GM12878 (cell line): ENCODE measurements around the gene S100A6. TPM values are rescaled to one million over a fixed set of nuclear protein-coding genes. Genes with fewer than 3 reads are reported as not detected.

Experiments
- ATAC-seq: fragments of 200-7000 bp; cut with Tn5 transposase; 3 replicates; pipeline ENCODE4 v1.9.1; 2020; ENCODE audit warnings: mild to moderate bottlenecking, moderate library complexity
- BruUV-seq: library from RNA; stranded (reverse); fragments of 400-500 nt; replicated peaks from 2 replicates; lab custom pipeline; 2021; lab: Mats Ljungman, UMichigan
- CTCF ChIA-PET: fragments of 300-600 bp; sonication (Branson Sonifier 250); formaldehyde crosslinking; extraction: SDS; loops from one replicate; lab custom pipeline; 2021; ENCODE audit warnings: inconsistent platforms; lab: Yijun Ruan, JAX
- POLR2A ChIA-PET: fragments of 350-600 bp; formaldehyde crosslinking; extraction: SDS; loops from one replicate; lab custom pipeline; 2021; ENCODE audit warnings: inconsistent platforms; lab: Charles Lee
- RAD21 ChIA-PET: fragments of 300-600 bp; sonication (Branson Sonifier 250); formaldehyde crosslinking; loops from one replicate; lab custom pipeline; 2023; ENCODE audit warnings: antibody characterized with exemption; ENCODE audit not compliant: unreplicated experiment; lab: Charles Lee
- SMC1A ChIA-PET: fragments of 300-600 bp; sonication (Branson Sonifier 250); formaldehyde crosslinking; loops from one replicate; lab custom pipeline; 2023; ENCODE audit not compliant: unreplicated experiment, uncharacterized antibody; lab: Charles Lee
- DNase-seq: peaks from one replicate; pipeline ENCODE4 v3.0.0-alpha.2; 2011; ENCODE audit warnings: low read depth, low spot score
- FAIRE-seq: peaks from 3 replicates; lab custom pipeline; 2011; peaks lifted over from hg19 to GRCh38; lab: Jason Lieb, UNC
- H2AFZ ChIP-seq: 2 replicates; pipeline ENCODE4 v1.6.0; 2011; ENCODE audit warnings: low read depth, low read length, control low read depth; ENCODE audit not compliant: control insufficient read depth
- H3K27ac ChIP-seq: 2 replicates; pipeline ENCODE4 v1.5.1; 2011; ENCODE audit warnings: control low read depth; ENCODE audit not compliant: control insufficient read depth, insufficient read depth
- H3K27me3 ChIP-seq, 2 experiments: replicated peaks in 1 of 2; 2 replicates each; pipeline versions ENCODE4 v1.6.0 to v1.6.1; 2011; ENCODE audit warnings: low read length in 1 of 2; ENCODE audit not compliant: control insufficient read depth in 2 of 2, insufficient read depth in 2 of 2
- H3K36me3 ChIP-seq, 2 experiments: 2 replicates each; pipeline ENCODE4 v1.5.1; 2011; ENCODE audit warnings: low read length in 1 of 2; ENCODE audit not compliant: control insufficient read depth in 2 of 2, insufficient read depth in 2 of 2
- H3K4me1 ChIP-seq: 2 replicates; pipeline ENCODE4 v1.6.1; 2011; ENCODE audit warnings: mild to moderate bottlenecking, low read length, moderate library complexity, mixed read lengths; ENCODE audit not compliant: control insufficient read depth, insufficient read depth
- H3K4me2 ChIP-seq: 2 replicates; pipeline ENCODE4 v1.6.0; 2011; ENCODE audit warnings: control low read depth; ENCODE audit not compliant: control insufficient read depth, insufficient read depth
- H3K4me3 ChIP-seq: fragments of 200-600 bp; sonication (generic); 2 replicates; pipeline ENCODE4 v1.5.1; 2016
- H3K79me2 ChIP-seq: 2 replicates; pipeline ENCODE4 v1.6.0; 2011; ENCODE audit warnings: low read length; ENCODE audit not compliant: control insufficient read depth, insufficient read depth
- H3K9ac ChIP-seq: 2 replicates; pipeline ENCODE4 v1.8.0; 2011; ENCODE audit warnings: low read length, control low read depth, mixed read lengths; ENCODE audit not compliant: control insufficient read depth, insufficient read depth
- H3K9me3 ChIP-seq: replicated peaks from 3 replicates; pipeline ENCODE4 v1.5.1; 2011; ENCODE audit warnings: mild to moderate bottlenecking, low read length; ENCODE audit not compliant: control insufficient read depth, insufficient read depth
- H4K20me1 ChIP-seq: 2 replicates; pipeline ENCODE4 v1.6.0; 2011; ENCODE audit not compliant: control insufficient read depth, insufficient read depth
- CBFB ChIP-seq: IDR thresholded peaks from 2 replicates; pipeline ENCODE4 v1.6.1; 2016; ENCODE audit warnings: antibody characterized with exemption, low read depth
- CBX3 ChIP-seq: fragments of 200-600 bp; sonication (generic); IDR thresholded peaks from 2 replicates; pipeline ENCODE4 v1.6.1; 2016; ENCODE audit warnings: low read depth, borderline replicate concordance
- CEBPZ ChIP-seq: fragments of 150-350 bp; IDR thresholded peaks from 2 replicates; pipeline ENCODE4 v1.6.1; 2016; ENCODE audit warnings: low read depth, low read length
- EP300 ChIP-seq, 2 experiments: fragments of 150-350 bp in 1 of 2; IDR thresholded peaks; 2 replicates each; pipeline ENCODE4 v1.6.1; 2011 to 2012; ENCODE audit warnings: low read depth in 2 of 2, low read length in 2 of 2, borderline replicate concordance in 1 of 2, improper control_type of control experiment in 1 of 2, inconsistent platforms in 1 of 2; ENCODE audit not compliant: control insufficient read depth in 1 of 2
- FOS ChIP-seq: IDR thresholded peaks from 3 replicates; pipeline ENCODE4 v1.6.1; 2011; ENCODE audit warnings: borderline replicate concordance; ENCODE audit not compliant: insufficient read length; ENCODE audit errors: extremely low read depth
- IRF4 ChIP-seq: IDR thresholded peaks from 2 replicates; pipeline ENCODE4 v1.6.1; 2011; ENCODE audit warnings: low read depth, low read length
- NFXL1 ChIP-seq: fragments of 450-650 bp; IDR thresholded peaks from 2 replicates; pipeline ENCODE4 v1.6.1; 2017; ENCODE audit warnings: antibody characterized with exemption, mild to moderate bottlenecking, borderline replicate concordance
- NR2F1 ChIP-seq: fragments of 450-650 bp; conservative IDR thresholded peaks from 2 replicates; pipeline ENCODE4 v1.6.1; 2017; ENCODE audit warnings: mild to moderate bottlenecking
- PAX8 ChIP-seq: fragments of 450-650 bp; IDR thresholded peaks from 2 replicates; pipeline ENCODE4 v1.6.1; 2017; ENCODE audit warnings: mild to moderate bottlenecking, moderate library complexity
- RB1 ChIP-seq: fragments of 450-650 bp; formaldehyde crosslinking; IDR thresholded peaks from 2 replicates; pipeline ENCODE4 v1.6.1; 2017; ENCODE audit warnings: mild to moderate bottlenecking, borderline replicate concordance
- SMARCA5 ChIP-seq: fragments of 450-650 bp; IDR thresholded peaks from 2 replicates; pipeline ENCODE4 v1.6.1; 2017; ENCODE audit warnings: mild to moderate bottlenecking
- TARDBP ChIP-seq: IDR thresholded peaks from 2 replicates; pipeline ENCODE4 v1.6.1; 2016; ENCODE audit warnings: borderline replicate concordance
- WGBS: methylation state at CpG from one replicate; pipeline ENCODE4 v1.1.6; 2016; ENCODE audit warnings: low lambda C conversion rate; ENCODE audit not compliant: insufficient replicate concordance, insufficient coverage; ENCODE audit errors: missing lambda C conversion rate; 5-methylcytosine and 5-hydroxymethylcytosine counted together
- in situ Hi-C: fragments of 300-500 bp; cut with MboI; formaldehyde crosslinking; loops from 9 replicates; pipeline ENCODE4 v1.14.3; 2018; ENCODE audit warnings: mixed read lengths
- intact Hi-C: fragments of 100-400 bp; cut with micrococcal nuclease; formaldehyde crosslinking; loops from one replicate; pipeline ENCODE4 v1.14.2; 2022; ENCODE audit not compliant: unreplicated experiment
- polyA plus RNA-seq, 11 experiments: library from polyadenylated mRNA; depleted of rRNA in 4 of 11; unstranded in 6 of 11; stranded (reverse) in 5 of 11; fragments of >200 nt; fragmentation: Nextera tagmentation in 4 of 11; fragmentation: Illumina TruSeq in 1 of 11; extraction: Ambion mirVana in 4 of 11; extraction: Trizol in 1 of 11; gene quantifications; 1 replicate in 1 of 11; 2 replicates in 10 of 11; pipeline versions ENCODE4 v1.2.1 to v1.2.3, GENCODE V29; 2011 to 2016; ENCODE audit warnings: inconsistent platforms in 2 of 11, missing spikeins in 2 of 11, low read depth in 1 of 11
- total RNA-seq, 4 experiments: library from RNA; depleted of rRNA in 3 of 4; stranded (reverse); fragments of >200 nt in 3 of 4; fragmentation: Illumina TruSeq in 1 of 4; extraction: Trizol in 1 of 4; gene quantifications; 2 replicates each; pipeline versions ENCODE4 v1.2.1 to v1.2.3, GENCODE V29; 2013 to 2021

Gene S100A6
- total and polyA plus RNA-seq, 10 of the 15 experiments (the other 5 are each of a cell fraction or from before 2014, with no cell fraction given) = 7.2 to 121 (median 45.7) TPM

- H3K27me3 ChIP-seq = peaks cover 0 to 4% of the 10 kb centered on the region in 2 experiments
- 43% methylated on average over 2 of the region's 2 CpGs for WGBS
- DNase-seq = no peak
- ATAC-seq = no peak
- RAD21 ChIA-PET = no interaction called here
- in situ Hi-C loops (no loop called here), intact Hi-C loops (no loop called here)
- H3K9me3 ChIP-seq = no peaks in the 10 kb centered on the region
- no TSS peak for BruUV-seq
- SMC1A ChIA-PET = interaction anchor here (0.7 to 1.2 kb wide), 2 partner anchors 21 to 135 kb away, joined by 3 read pairs; no protein-coding TSS in a partner anchor
- H3K4me2 ChIP-seq = no peak overlapping the region
- H3K36me3 ChIP-seq = no peaks in the 10 kb centered on the region
- H2AFZ ChIP-seq = no peak overlapping the region
- TF ChIP-seq FOS = no peak
- no peak for TF ChIP-seq RB1
- no peak for TF ChIP-seq PAX8
- TF ChIP-seq EP300 (IDR thresholded peaks at IDR 0.05; ENCODE audit: borderline replicate concordance in 1 of 2, control insufficient read depth in 1 of 2, low read depth in 2 of 2, low read length in 2 of 2) = no peak
- no peak for TF ChIP-seq SMARCA5
- no peak for TF ChIP-seq IRF4
- no peak for TF ChIP-seq CBX3
- no peak for TF ChIP-seq NFXL1
- TF ChIP-seq CBFB = no peak
- no peak for TF ChIP-seq CEBPZ
- TF ChIP-seq TARDBP = no peak
- no peak for TF ChIP-seq NR2F1
- POLR2A ChIA-PET = no interaction called here
- no peak for FAIRE-seq
- CTCF ChIA-PET = interaction anchor here (1.0 to 2.4 kb wide), 3 partner anchors 11 to 136 kb away, joined by 3 to 8 read pairs (median 7); no protein-coding TSS in a partner anchor
- no peaks in the 10 kb centered on the region for H3K79me2 ChIP-seq
- H3K4me3 ChIP-seq = no peak overlapping the region
- no peak overlapping the region for H3K9ac ChIP-seq
- no peak overlapping the region for H3K27ac ChIP-seq
- H3K4me1 ChIP-seq = no peaks in the 10 kb centered on the region
- no peaks in the 10 kb centered on the region for H4K20me1 ChIP-seq
These were observed 48.1 kb downstream of the S100A6 start for GRCh38 chr1:153487707-153488106.
